Muscle of back (tissue), 11 donors: Measurements from ENCODE around the gene PARD3. TPM values are rescaled to one million over a fixed set of nuclear protein-coding genes. Genes with fewer than 3 reads are reported as not detected.
"Not testable (repeated sequence)": the region's sequence is repeated elsewhere in the genome, so short reads cannot be mapped to it uniquely, and the experiment has no call there.

Experiments used
- DNase-seq, 3 donors: peaks; one replicate each; pipeline versions ENCODE4 v3.0.0 to v3.0.0-alpha.2; 2013
- polyA plus RNA-seq, 10 donors: library from polyadenylated mRNA; unstranded; fragments of 120-200 nt; gene quantifications; one replicate each; pipeline ENCODE4 v1.2.1, GENCODE V29; 2013; ENCODE audit not compliant: insufficient read length in 10 of 10

Gene PARD3
- polyA plus RNA-seq, 10 donors, result 35.1 to 55.3 (median 41.4) TPM

GRCh38 chr10:34079702-34080484 lies 735.2 kb downstream of the PARD3 start:
- DNase-seq, result no peak

- peak in 2 of 3 donors; percentile 70 to 90 for DNase-seq
These were observed 736.2 kb downstream of the PARD3 start for GRCh38 chr10:34078745-34079470.

GRCh38 chr10:34078017-34078744 lies 736.9 kb downstream of the PARD3 start:
- DNase-seq, result peak in 1 of 3 donors; percentile 27

GRCh38 chr10:34076443-34076842 lies 738.7 kb downstream of the PARD3 start:
- no peak for DNase-seq

- DNase-seq, result peak; percentile 41 to 88 (median 73)
These were observed 739.7 kb downstream of the PARD3 start for GRCh38 chr10:34075254-34075926.

DNA sequence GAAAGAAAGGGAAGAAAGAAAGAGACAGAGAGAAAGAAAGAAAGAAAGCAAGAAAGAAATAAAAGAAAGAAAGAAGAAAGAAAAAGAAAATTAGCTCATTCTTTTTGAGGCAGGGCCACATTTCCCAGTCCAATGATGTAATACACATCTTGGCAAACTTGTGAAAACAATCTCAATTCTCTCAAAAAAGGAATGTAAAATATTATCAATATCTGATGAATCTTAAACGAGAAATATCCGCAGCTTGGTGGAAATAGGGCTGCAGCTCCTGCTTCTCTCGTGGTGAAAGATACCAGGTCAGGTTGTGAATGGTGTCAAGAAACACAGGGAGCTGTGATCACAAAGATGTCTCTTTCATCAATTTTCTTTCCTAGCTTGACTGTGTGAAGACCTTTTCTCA lies 741.0 kb downstream of the PARD3 start:
- DNase-seq, result peak in 1 of 3 donors; percentile 55

DNA sequence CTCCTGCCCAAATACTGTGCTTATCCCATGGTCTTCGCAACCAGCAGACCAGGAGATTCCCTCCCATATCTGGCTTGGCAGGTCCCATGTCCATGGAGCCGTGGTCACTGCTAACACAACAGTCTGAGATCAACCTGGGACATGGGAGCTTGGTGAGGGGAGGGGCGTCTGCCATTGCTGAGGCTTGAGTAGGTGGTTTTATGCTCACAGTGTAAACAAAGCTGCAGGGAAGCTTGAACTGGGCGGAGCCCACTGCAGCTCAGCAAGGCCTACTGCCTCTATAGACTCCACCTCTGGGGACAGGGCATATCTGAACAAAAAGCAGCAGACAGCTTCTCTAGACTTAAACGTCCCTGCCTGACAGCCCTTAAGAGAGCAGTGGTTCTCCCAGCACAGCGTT lies 747.4 kb downstream of the PARD3 start:
- not testable (repeated sequence) for DNase-seq

GRCh38 chr10:34063592-34063991 lies 751.5 kb downstream of the PARD3 start:
- no peak for DNase-seq

GRCh38 chr10:34061841-34062240 lies 753.3 kb downstream of the PARD3 start:
- DNase-seq, result no peak
